ENCODE data around the gene LRRFIP1. TPM values are rescaled to one million over a fixed set of nuclear protein-coding genes. Genes with fewer than 3 reads are reported as not detected.

LRRFIP1 gene
- total and polyA plus RNA-seq, 9 of the 15 experiments (the other 6 are each of a cell fraction or from before 2014, with no cell fraction given): 13.1 to 45.2 (median 31.3) TPM

GRCh38 chr2:237629739-237630138 lies 2.4 kb downstream of the LRRFIP1 start:
- BruUV-seq (replicated peaks): no TSS peak
- no peak overlapping the region for H3K4me2 ChIP-seq (ENCODE audit: insufficient read depth, low read length)
- in situ Hi-C loops (cut with MboI): no loop called here

More at GRCh38 chr2:237629739-237630138, 2.4 kb downstream of the LRRFIP1 start:
- Histone ChIP-seq H3K36me3 (ENCODE audit: control insufficient read depth, insufficient read depth, low read length) (no peaks in the 10 kb centered on the region), H3K9me1 (ENCODE audit: control insufficient read depth, insufficient read depth, low read length) (no peaks in the 10 kb centered on the region), H3K27me3 (ENCODE audit: control insufficient read depth in 2 of 2, insufficient read depth in 2 of 2, low read length in 2 of 2) (peaks cover 9 to 68% of the 10 kb centered on the region in 2 experiments), H3K27ac (ENCODE audit: extremely low read depth, low read depth, low read length) (no peak overlapping the region), H2AFZ (ENCODE audit: low read depth, low read length) (no peak overlapping the region), H3K79me2 (ENCODE audit: control insufficient read depth, insufficient read depth, low read length) (no peaks in the 10 kb centered on the region), H3K4me1 (replicated peaks in 1 of 2; ENCODE audit: control insufficient read depth in 2 of 2, insufficient read depth in 2 of 2, low read length in 2 of 2) (no peaks in the 10 kb centered on the region), H4K20me1 (replicated peaks; ENCODE audit: control insufficient read depth, insufficient read depth, low read length) (no peaks in the 10 kb centered on the region; the same call in 1 of the 2 replicates), H3K9ac (ENCODE audit: insufficient read depth in 1 of 2, low read depth in 2 of 2, low read length in 2 of 2) (no peak overlapping the region), H3K4me3 (no peak overlapping the region), H3K9me3 (replicated peaks; ENCODE audit: control insufficient read depth, insufficient read depth, low read depth, low read length) (no peaks in the 10 kb centered on the region)
- FAIRE-seq (no peak), ATAC-seq (no peak), DNase-seq (ENCODE audit: extremely low read depth in 1 of 4, low spot score in 3 of 4) (no peak)
- 4% methylated on average over 8 of the region's 8 CpGs for WGBS (ENCODE audit: insufficient coverage, low coverage, missing lambda C conversion rate)
- intact Hi-C loops (cut with micrococcal nuclease): no loop called here
- TF ChIP-seq ELF4 (CRISPR knock-in tag; IDR thresholded peaks at IDR 0.05): no peak
- TF ChIP-seq ZNF146 (CRISPR knock-in tag; IDR thresholded peaks at IDR 0.05; ENCODE audit: unreplicated experiment): no peak
- no peak for TF ChIP-seq MTA3 (IDR thresholded peaks at IDR 0.05; ENCODE audit: borderline replicate concordance)
- TF ChIP-seq ZNF436 (CRISPR knock-in tag; IDR thresholded peaks at IDR 0.05): no peak
- no peak for TF ChIP-seq TRIM24 (IDR thresholded peaks at IDR 0.05)
- no peak for TF ChIP-seq KAT8 (IDR thresholded peaks at IDR 0.05; ENCODE audit: low read depth)
- TF ChIP-seq ZKSCAN1 (IDR thresholded peaks at IDR 0.05; ENCODE audit: low read depth, low read length): no peak
- no peak for TF ChIP-seq CGGBP1 (CRISPR knock-in tag; IDR thresholded peaks at IDR 0.05)
- no peak for TF ChIP-seq ERF (CRISPR knock-in tag; IDR thresholded peaks at IDR 0.05)
- no peak for TF ChIP-seq RAD21 (CRISPR knock-in tag; conservative IDR thresholded peaks at IDR 0.05 in 1 of 2, IDR thresholded peaks at IDR 0.05 in 1 of 2)
- no peak for TF ChIP-seq RHOXF2B (CRISPR knock-in tag; conservative IDR thresholded peaks at IDR 0.05)
- no peak for TF ChIP-seq RNF2 (IDR thresholded peaks at IDR 0.05)
- TF ChIP-seq SNIP1 (IDR thresholded peaks at IDR 0.05; ENCODE audit: low read depth): no peak
- no peak for TF ChIP-seq MAX (CRISPR knock-in tag; IDR thresholded peaks at IDR 0.05)
- no peak for TF ChIP-seq ARID3A (IDR thresholded peaks at IDR 0.05; ENCODE audit: borderline replicate concordance, low read depth, low read length)
- no peak for TF ChIP-seq NBN (IDR thresholded peaks at IDR 0.05; ENCODE audit: low read depth)
- TF ChIP-seq MCM2 (IDR thresholded peaks at IDR 0.05; ENCODE audit: low read depth): no peak
- ChIA-PET POLR2A (no interaction called here), CTCF (ENCODE audit: low intra/inter-chr PET ratio) (no interaction called here)

Measured in K562 (cell line).